HG03064 (cell line): ENCODE results near the gene RPS27L.
"Not testable (repeated sequence)": the region's sequence is repeated elsewhere in the genome, so short reads cannot be mapped to it uniquely, and the experiment has no call there.

Experiments used
- ATAC-seq: cut with Tn5 transposase; IDR thresholded peaks from one replicate; pipeline ENCODE4 v1.9.1; 2021; ENCODE audit warnings: low read depth; ENCODE audit not compliant: unreplicated experiment

The RPS27L gene

DNA sequence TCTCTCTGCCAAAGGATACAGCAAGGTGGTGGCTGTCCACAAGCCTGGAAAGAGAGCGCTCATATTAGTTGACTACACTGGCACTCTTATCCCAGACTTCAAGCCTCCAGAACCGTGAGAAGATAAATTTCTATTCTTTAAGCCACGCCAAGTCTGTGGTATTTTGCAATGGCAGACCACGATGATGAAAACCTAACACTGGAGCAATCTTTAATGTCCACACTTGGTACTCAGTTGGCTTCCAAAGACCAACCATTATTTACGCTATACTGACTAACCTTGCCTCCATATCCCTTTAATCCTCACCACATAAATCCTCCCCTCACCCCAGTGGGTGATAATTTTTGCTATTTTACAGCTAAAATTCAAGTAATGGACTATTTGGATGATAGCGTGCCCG, 52.5 kb downstream of the RPS27L start:
- no peak for ATAC-seq

GRCh38 chr15:63103416-63103815, 53.9 kb downstream of the RPS27L start:
- ATAC-seq: no peak

DNA sequence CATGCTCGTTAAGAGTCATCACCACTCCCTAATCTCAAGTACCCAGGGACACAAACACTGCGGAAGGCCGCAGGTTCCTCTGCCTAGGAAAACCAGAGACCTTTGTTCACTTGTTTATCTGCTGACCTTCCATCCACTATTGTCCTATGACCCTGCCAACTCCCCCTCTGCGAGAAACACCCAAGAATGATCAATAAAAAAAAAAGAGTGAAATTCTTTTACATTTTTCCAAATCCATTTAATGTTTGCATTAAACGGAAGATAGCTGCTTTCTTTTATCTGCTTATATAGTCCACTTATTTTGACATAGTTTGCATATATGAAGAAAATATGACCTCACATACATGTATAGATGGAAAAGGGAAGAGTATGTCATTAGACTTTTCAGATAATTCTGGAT, 57.7 kb downstream of the RPS27L start:
- ATAC-seq: not testable (repeated sequence)

- not testable (repeated sequence) for ATAC-seq
These were observed 58.4 kb downstream of the RPS27L start for GRCh38 chr15:63098901-63099300.
